H9 (cell line): ENCODE measurements around the gene ENOX1. TPM values are rescaled to one million over a fixed set of nuclear protein-coding genes. Genes with fewer than 3 reads are reported as not detected.

Source experiments
- DNase-seq: peaks from one replicate; pipeline ENCODE4 v3.0.0-alpha.2; 2017
- H2AFZ ChIP-seq: one replicate; pipeline ENCODE4 v1.6.1; 2013; ENCODE audit warnings: mild to moderate bottlenecking, low read length, control low read depth, moderate library complexity
- H2AK5ac ChIP-seq: 2 replicates; pipeline ENCODE4 v1.6.1; 2013; ENCODE audit warnings: low read length, control low read depth, mixed read lengths; ENCODE audit not compliant: insufficient read length
- H2BK120ac ChIP-seq: one replicate; pipeline ENCODE4 v1.6.1; 2013; ENCODE audit warnings: low read depth, mild to moderate bottlenecking, low read length, control low read depth, inconsistent platforms; ENCODE audit not compliant: poor library complexity, severe bottlenecking
- H2BK12ac ChIP-seq: 2 replicates; pipeline ENCODE4 v1.6.1; 2013; ENCODE audit warnings: low read length, control low read depth, mixed read lengths, low read depth; ENCODE audit not compliant: insufficient read length
- H2BK15ac ChIP-seq: 2 replicates; pipeline ENCODE4 v1.6.1; 2013; ENCODE audit warnings: low read depth, low read length, control low read depth
- H2BK20ac ChIP-seq: one replicate; pipeline ENCODE4 v1.6.1; 2013; ENCODE audit warnings: low read depth, mild to moderate bottlenecking, low read length, control low read depth, inconsistent platforms; ENCODE audit not compliant: poor library complexity, severe bottlenecking
- H2BK5ac ChIP-seq: 2 replicates; pipeline ENCODE4 v1.6.1; 2013; ENCODE audit warnings: low read length, control low read depth, mixed read lengths; ENCODE audit not compliant: insufficient read length
- H3K14ac ChIP-seq: 2 replicates; pipeline ENCODE4 v1.6.1; 2013; ENCODE audit warnings: low read length, control low read depth; ENCODE audit not compliant: insufficient read depth
- H3K18ac ChIP-seq: 2 replicates; pipeline ENCODE4 v1.6.1; 2013; ENCODE audit warnings: low read depth, mild to moderate bottlenecking, mixed read lengths, low read length, control low read depth; ENCODE audit not compliant: insufficient read length
- H3K23ac ChIP-seq: 2 replicates; pipeline ENCODE4 v1.6.1; 2013; ENCODE audit warnings: low read length, control low read depth, mixed read lengths, low read depth; ENCODE audit not compliant: insufficient read length
- H3K23me2 ChIP-seq: 2 replicates; pipeline ENCODE4 v1.6.1; 2013; ENCODE audit warnings: low read depth, mild to moderate bottlenecking, mixed read lengths, low read length, control low read depth; ENCODE audit not compliant: insufficient read length, poor library complexity, severe bottlenecking
- H3K27ac ChIP-seq: 2 replicates; pipeline ENCODE4 v1.5.1; 2013; ENCODE audit warnings: low read length, control low read depth, mixed read lengths, low read depth; ENCODE audit not compliant: insufficient read length
- H3K27me3 ChIP-seq: 2 replicates; pipeline ENCODE4 v1.6.1; 2013; ENCODE audit warnings: low read length, control low read depth, inconsistent platforms; ENCODE audit not compliant: insufficient read depth
- H3K4ac ChIP-seq: 2 replicates; pipeline ENCODE4 v1.6.1; 2013; ENCODE audit warnings: low read depth, mild to moderate bottlenecking, control low read depth, inconsistent platforms, low read length, moderate library complexity
- H3K4me1 ChIP-seq: 2 replicates; pipeline ENCODE4 v1.6.1; 2013; ENCODE audit warnings: low read length, control low read depth, inconsistent platforms; ENCODE audit not compliant: insufficient read depth
- H3K4me2 ChIP-seq: 2 replicates; pipeline ENCODE4 v1.6.1; 2013; ENCODE audit warnings: low read length, control low read depth, mixed read lengths; ENCODE audit not compliant: insufficient read length, insufficient read depth
- H3K56ac ChIP-seq: 2 replicates; pipeline ENCODE4 v1.6.1; 2013; ENCODE audit warnings: low read depth, mild to moderate bottlenecking, mixed read lengths, low read length, control low read depth; ENCODE audit not compliant: insufficient read length
- H3K79me1 ChIP-seq: 2 replicates; pipeline ENCODE4 v1.6.1; 2013; ENCODE audit warnings: low read depth, mild to moderate bottlenecking, moderate library complexity, low read length, control low read depth, inconsistent platforms; ENCODE audit not compliant: insufficient read depth, poor library complexity, severe bottlenecking
- H3K79me2 ChIP-seq: 2 replicates; pipeline ENCODE4 v1.6.1; 2013; ENCODE audit warnings: low read length, control low read depth, inconsistent platforms; ENCODE audit not compliant: insufficient read depth
- H3K9ac ChIP-seq: 2 replicates; pipeline ENCODE4 v1.6.1; 2013; ENCODE audit warnings: low read length, control low read depth, mixed read lengths; ENCODE audit not compliant: insufficient read length; ENCODE audit errors: extremely low read depth
- H3K9me3 ChIP-seq: one replicate; pipeline ENCODE4 v1.6.1; 2013; ENCODE audit warnings: low read depth, low read length, inconsistent platforms; ENCODE audit not compliant: control insufficient read depth
- H3T11ph ChIP-seq: one replicate; pipeline ENCODE4 v1.6.1; 2013; ENCODE audit warnings: mild to moderate bottlenecking, low read length, control low read depth, inconsistent platforms
- H4K20me1 ChIP-seq: one replicate; pipeline ENCODE4 v1.6.1; 2013; ENCODE audit not compliant: control insufficient read depth, insufficient read length, insufficient read depth
- H4K5ac ChIP-seq: 2 replicates; pipeline ENCODE4 v1.6.1; 2013; ENCODE audit warnings: low read depth, mild to moderate bottlenecking, mixed read lengths, low read length, control low read depth; ENCODE audit not compliant: insufficient read length
- H4K8ac ChIP-seq: replicated peaks from 2 replicates; pipeline ENCODE4 v1.6.1; 2013; ENCODE audit warnings: low read length, control low read depth, mixed read lengths, low read depth; ENCODE audit not compliant: insufficient read length
- H4K91ac ChIP-seq: 2 replicates; pipeline ENCODE4 v1.6.1; 2013; ENCODE audit warnings: low read depth, mild to moderate bottlenecking, moderate library complexity, mixed read lengths, low read length, control low read depth; ENCODE audit not compliant: insufficient read length
- H3K27ac Mint-ChIP-seq, 3 experiments: 2 replicates in 2 of 3; 3 replicates in 1 of 3; pipeline ENCODE4 v1.8.0; 2020 to 2021; ENCODE audit warnings: mixed read lengths in 3 of 3, mild to moderate bottlenecking in 1 of 3, moderate library complexity in 1 of 3
- H3K27me3 Mint-ChIP-seq: 2 replicates; pipeline ENCODE4 v1.8.0; 2021; ENCODE audit warnings: low read depth, mild to moderate bottlenecking, moderate library complexity, mixed read lengths
- H3K36me3 Mint-ChIP-seq, 3 experiments: 2 replicates in 2 of 3; 3 replicates in 1 of 3; pipeline ENCODE4 v1.8.0; 2020 to 2021; ENCODE audit warnings: low read depth in 3 of 3, mixed read lengths in 3 of 3; ENCODE audit not compliant: insufficient read depth in 1 of 3
- H3K4me1 Mint-ChIP-seq, 2 experiments: 2 replicates each; pipeline ENCODE4 v1.8.0; 2020; ENCODE audit warnings: mixed read lengths in 2 of 2
- H3K4me3 Mint-ChIP-seq, 2 experiments: 2 replicates in 1 of 2; 3 replicates in 1 of 2; pipeline ENCODE4 v1.8.0; 2020 to 2021; ENCODE audit warnings: mild to moderate bottlenecking in 2 of 2, mixed read lengths in 2 of 2, moderate library complexity in 1 of 2
- H3K9me3 Mint-ChIP-seq, 2 experiments: 2 replicates in 1 of 2; 3 replicates in 1 of 2; pipeline ENCODE4 v1.8.0; 2020; ENCODE audit warnings: mild to moderate bottlenecking in 2 of 2, mixed read lengths in 2 of 2, moderate library complexity in 1 of 2
- WGBS: extraction: QIAGEN DNeasy Blood & Tissue Kit; methylation state at CpG from one replicate; pipeline ENCODE4 v1.1.7; 2013; ENCODE audit warnings: missing lambda C conversion rate, low lambda C conversion rate, mixed read lengths; ENCODE audit not compliant: insufficient read length; ENCODE audit errors: extremely low coverage; 5-methylcytosine and 5-hydroxymethylcytosine counted together
- total RNA-seq: library from RNA; stranded (reverse); gene quantifications from 2 replicates; pipeline ENCODE4 v1.2.1, GENCODE V29; 2021
- TF ChIP-seq, protein P1 (sequence below): fragments of 200-600 bp; sonication (generic); conservative IDR thresholded peaks from 3 replicates; pipeline ENCODE4 v1.8.0; 2021; ENCODE audit warnings: antibody characterized with exemption, mild to moderate bottlenecking

Gene ENOX1
- total RNA-seq, 1 experiment from 2014 or later, result 0.24 TPM

DNA sequence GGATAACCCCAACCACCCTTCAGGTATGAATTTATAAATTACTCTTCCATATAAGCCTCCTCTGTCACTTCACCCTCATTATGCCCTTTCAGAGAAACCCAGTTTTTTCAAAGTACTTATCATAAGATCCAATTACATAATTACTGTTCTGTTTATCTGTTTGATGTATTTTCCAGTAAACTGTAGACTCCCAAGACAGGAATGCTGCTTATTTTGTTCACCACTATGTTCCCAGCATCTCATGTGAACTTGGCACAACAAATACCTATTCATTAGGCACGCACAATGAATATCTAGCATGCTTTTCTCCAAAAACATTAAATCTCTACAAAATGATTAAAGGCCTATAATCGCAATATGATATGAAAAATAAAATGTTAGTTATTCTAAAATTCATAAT is 13.2 kb downstream of the ENOX1 start:
- Histone ChIP-seq H4K5ac (no peak overlapping the region), H3K4ac (no peak overlapping the region), H2BK5ac (no peak overlapping the region), H3K9ac (no peak overlapping the region), H3K9me3 (no peaks in the 10 kb centered on the region), H3K27me3 (no peaks in the 10 kb centered on the region; the same call in 1 of the 2 replicates), H3T11ph (no peak overlapping the region), H2AFZ (no peak overlapping the region), H3K79me2 (no peaks in the 10 kb centered on the region), H2BK12ac (no peak overlapping the region), H3K56ac (no peak overlapping the region), H2BK15ac (no peak overlapping the region), H3K27ac (no peak overlapping the region), H3K14ac (no peak overlapping the region), H3K23me2 (no peaks in the 10 kb centered on the region), H2BK120ac (no peak overlapping the region), H4K20me1 (no peaks in the 10 kb centered on the region), H3K23ac (no peak overlapping the region), H4K91ac (no peak overlapping the region), H3K18ac (no peak overlapping the region), H3K4me2 (no peak overlapping the region), H2AK5ac (no peak overlapping the region), H3K4me1 (no peaks in the 10 kb centered on the region), H4K8ac (no peak overlapping the region), H2BK20ac (no peak overlapping the region), H3K79me1 (no peaks in the 10 kb centered on the region)
- TF ChIP-seq, protein P1, sequence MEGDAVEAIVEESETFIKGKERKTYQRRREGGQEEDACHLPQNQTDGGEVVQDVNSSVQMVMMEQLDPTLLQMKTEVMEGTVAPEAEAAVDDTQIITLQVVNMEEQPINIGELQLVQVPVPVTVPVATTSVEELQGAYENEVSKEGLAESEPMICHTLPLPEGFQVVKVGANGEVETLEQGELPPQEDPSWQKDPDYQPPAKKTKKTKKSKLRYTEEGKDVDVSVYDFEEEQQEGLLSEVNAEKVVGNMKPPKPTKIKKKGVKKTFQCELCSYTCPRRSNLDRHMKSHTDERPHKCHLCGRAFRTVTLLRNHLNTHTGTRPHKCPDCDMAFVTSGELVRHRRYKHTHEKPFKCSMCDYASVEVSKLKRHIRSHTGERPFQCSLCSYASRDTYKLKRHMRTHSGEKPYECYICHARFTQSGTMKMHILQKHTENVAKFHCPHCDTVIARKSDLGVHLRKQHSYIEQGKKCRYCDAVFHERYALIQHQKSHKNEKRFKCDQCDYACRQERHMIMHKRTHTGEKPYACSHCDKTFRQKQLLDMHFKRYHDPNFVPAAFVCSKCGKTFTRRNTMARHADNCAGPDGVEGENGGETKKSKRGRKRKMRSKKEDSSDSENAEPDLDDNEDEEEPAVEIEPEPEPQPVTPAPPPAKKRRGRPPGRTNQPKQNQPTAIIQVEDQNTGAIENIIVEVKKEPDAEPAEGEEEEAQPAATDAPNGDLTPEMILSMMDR, result no peak
- no CpG with 5 or more reads among the region's 2 CpGs for WGBS
- Mint-ChIP-seq H3K27me3 (peaks cover 22% of the 10 kb centered on the region), H3K4me1 (peaks cover 9% of the 10 kb centered on the region in 2 experiments; a peak in 3 of 4 replicates), H3K27ac (no peak overlapping the region), H3K4me3 (no peak overlapping the region), H3K9me3 (no peaks in the 10 kb centered on the region), H3K36me3 (no peaks in the 10 kb centered on the region)
- no peak for DNase-seq
